ENCODE results near the gene ANKRD27. TPM values are rescaled to one million over a fixed set of nuclear protein-coding genes. Genes with fewer than 3 reads are reported as not detected.

ANKRD27 gene
- total RNA-seq, 1 experiment from 2014 or later = 48.1 TPM

DNA sequence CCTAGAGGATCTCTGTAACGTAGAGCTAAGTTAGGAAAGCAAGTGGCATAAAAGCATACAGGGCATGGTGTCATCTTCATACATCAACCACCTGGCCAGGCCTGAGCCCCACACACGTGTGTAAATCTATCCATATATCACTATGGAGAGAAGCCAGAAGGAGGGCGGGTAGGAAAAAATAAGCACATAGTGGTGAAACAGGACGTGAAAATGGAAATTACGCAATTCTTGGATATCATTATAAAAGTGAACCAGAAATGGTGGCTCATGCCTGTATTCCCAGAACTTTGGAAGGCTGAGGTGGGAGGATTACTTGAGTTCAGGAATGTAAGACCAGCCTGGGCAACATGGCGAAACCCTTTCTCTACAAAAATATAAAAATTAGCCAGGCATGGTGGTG is 50.6 kb downstream of the ANKRD27 start:
- H4K20me1 ChIP-seq (ENCODE audit: insufficient read depth, low read depth, low read length) = no peaks in the 10 kb centered on the region
- peaks cover 5% of the 10 kb centered on the region; the same call in 1 of the 2 replicates for H3K36me3 ChIP-seq (ENCODE audit: insufficient read depth, low read length)
- no peaks in the 10 kb centered on the region for H3K27me3 ChIP-seq (ENCODE audit: low read length)
- no peaks in the 10 kb centered on the region for H3K79me2 ChIP-seq (ENCODE audit: low read length)
- H3K4me2 ChIP-seq (ENCODE audit: low read depth, low read length, poor library complexity, severe bottlenecking) = no peak overlapping the region
- no peak overlapping the region for H3K4me3 ChIP-seq (ENCODE audit: low read length)
- H3K9me2 ChIP-seq (replicated peaks; ENCODE audit: insufficient read depth, low read length) = no peaks in the 10 kb centered on the region
- no peaks in the 10 kb centered on the region for H3K4me1 ChIP-seq (ENCODE audit: low read length)
- no peak overlapping the region for H2AFZ ChIP-seq (ENCODE audit: low read length)
- no peak overlapping the region for H3K27ac ChIP-seq (ENCODE audit: low read length)
- H3K9me3 ChIP-seq (ENCODE audit: low read length) = no peaks in the 10 kb centered on the region
- no peak overlapping the region for H3K9ac ChIP-seq (ENCODE audit: low read length)
- no peak for DNase-seq

DNA sequence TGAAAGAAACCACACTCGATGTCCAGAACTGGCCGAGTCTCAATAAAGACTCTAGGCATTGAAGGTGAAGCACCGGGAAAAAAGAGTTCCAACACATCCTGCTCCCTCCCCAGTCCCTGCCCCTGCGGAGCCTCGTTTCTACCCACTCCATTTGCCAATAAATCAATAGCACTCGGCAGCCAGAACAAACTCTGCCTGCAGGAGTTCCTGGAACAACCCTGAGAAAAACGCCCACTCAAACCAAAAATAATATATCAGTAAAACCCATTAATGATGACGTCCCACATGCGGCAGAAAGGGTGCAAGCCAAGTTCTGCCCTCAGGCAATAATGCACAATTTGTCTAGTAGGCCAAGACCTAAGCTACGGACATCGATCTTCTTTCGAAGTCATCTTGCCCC is 53.0 kb downstream of the ANKRD27 start:
- Histone ChIP-seq H3K9me2 (replicated peaks; ENCODE audit: insufficient read depth, low read length) (no peaks in the 10 kb centered on the region), H3K4me1 (ENCODE audit: low read length) (no peaks in the 10 kb centered on the region), H3K36me3 (ENCODE audit: insufficient read depth, low read length) (peaks cover 5% of the 10 kb centered on the region; the same call in 1 of the 2 replicates), H2AFZ (ENCODE audit: low read length) (no peak overlapping the region), H3K4me2 (ENCODE audit: low read depth, low read length, poor library complexity, severe bottlenecking) (no peak overlapping the region), H4K20me1 (ENCODE audit: insufficient read depth, low read depth, low read length) (no peaks in the 10 kb centered on the region), H3K27ac (ENCODE audit: low read length) (no peak overlapping the region), H3K4me3 (ENCODE audit: low read length) (no peak overlapping the region), H3K9ac (ENCODE audit: low read length) (no peak overlapping the region), H3K79me2 (ENCODE audit: low read length) (no peaks in the 10 kb centered on the region), H3K9me3 (ENCODE audit: low read length) (no peaks in the 10 kb centered on the region), H3K27me3 (ENCODE audit: low read length) (no peaks in the 10 kb centered on the region)
- DNase-seq = no peak

DNA sequence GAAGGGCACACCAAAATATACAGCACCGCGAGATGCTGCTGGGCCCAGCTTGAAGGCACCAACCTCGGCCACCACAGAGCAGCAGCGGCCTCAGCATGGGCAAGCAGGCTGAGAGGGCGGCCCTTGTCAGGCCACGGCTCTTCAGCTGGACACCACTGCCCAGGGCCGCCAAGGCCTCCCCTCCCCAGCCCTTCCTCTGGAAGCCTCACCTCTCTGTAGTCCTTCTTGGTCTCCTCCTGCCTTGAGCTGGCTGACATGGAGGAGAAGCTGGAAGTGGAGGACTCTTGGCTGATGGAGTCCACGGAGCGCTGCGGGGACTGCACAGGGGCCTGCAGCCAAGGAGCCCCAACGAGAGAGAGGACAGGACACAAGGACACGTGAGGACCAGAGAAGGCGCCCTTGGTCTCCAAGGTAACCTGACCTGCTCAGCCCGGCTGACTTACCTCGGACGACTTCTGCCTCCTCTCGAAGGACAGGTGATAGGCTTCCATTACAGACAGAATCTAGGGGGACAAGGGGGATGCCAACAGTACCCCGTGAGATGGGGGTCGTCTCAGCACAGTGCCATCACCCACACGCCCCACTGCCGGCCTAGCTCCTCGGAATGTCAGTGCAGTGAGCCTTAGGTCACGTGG is 55.8 kb downstream of the ANKRD27 start:
- Histone ChIP-seq H2AFZ (ENCODE audit: low read length) (no peak overlapping the region), H3K79me2 (ENCODE audit: low read length) (no peaks in the 10 kb centered on the region), H3K4me3 (ENCODE audit: low read length) (no peak overlapping the region), H3K9me2 (replicated peaks; ENCODE audit: insufficient read depth, low read length) (no peaks in the 10 kb centered on the region), H3K36me3 (ENCODE audit: insufficient read depth, low read length) (peaks cover 13% of the 10 kb centered on the region), H3K9ac (ENCODE audit: low read length) (no peak overlapping the region), H3K4me1 (ENCODE audit: low read length) (no peaks in the 10 kb centered on the region), H3K27me3 (ENCODE audit: low read length) (no peaks in the 10 kb centered on the region), H3K27ac (ENCODE audit: low read length) (no peak overlapping the region), H4K20me1 (ENCODE audit: insufficient read depth, low read depth, low read length) (no peaks in the 10 kb centered on the region), H3K4me2 (ENCODE audit: low read depth, low read length, poor library complexity, severe bottlenecking) (no peak overlapping the region), H3K9me3 (ENCODE audit: low read length) (no peaks in the 10 kb centered on the region)
- no peak for DNase-seq

DNA sequence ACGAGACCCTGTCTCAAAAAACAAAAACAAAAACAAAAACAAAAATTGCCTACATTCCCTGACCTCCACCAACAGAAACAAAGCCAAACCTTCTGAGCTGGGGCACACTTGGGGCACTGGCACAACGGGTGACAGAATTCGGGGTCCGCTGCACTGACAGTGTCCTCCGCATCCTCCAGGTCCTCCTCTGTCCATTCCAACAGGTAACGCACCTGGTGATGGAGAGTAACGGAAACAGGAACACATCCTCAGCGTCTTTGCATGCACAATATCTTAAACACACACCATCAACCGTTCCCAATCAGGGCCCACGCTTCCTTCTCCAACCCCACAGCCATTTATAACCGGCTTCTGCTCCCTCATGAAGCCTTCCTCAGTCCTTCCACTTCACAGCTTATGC is 59.4 kb downstream of the ANKRD27 start:
- no peak overlapping the region for H3K4me2 ChIP-seq (ENCODE audit: low read depth, low read length, poor library complexity, severe bottlenecking)
- no peaks in the 10 kb centered on the region for H3K4me1 ChIP-seq (ENCODE audit: low read length)
- no peaks in the 10 kb centered on the region for H3K9me2 ChIP-seq (replicated peaks; ENCODE audit: insufficient read depth, low read length)
- no peak overlapping the region for H3K9ac ChIP-seq (ENCODE audit: low read length)
- no peaks in the 10 kb centered on the region for H3K27me3 ChIP-seq (ENCODE audit: low read length)
- H3K4me3 ChIP-seq (ENCODE audit: low read length) = no peak overlapping the region
- peaks cover 16% of the 10 kb centered on the region for H3K36me3 ChIP-seq (ENCODE audit: insufficient read depth, low read length)
- H4K20me1 ChIP-seq (ENCODE audit: insufficient read depth, low read depth, low read length) = no peaks in the 10 kb centered on the region
- H3K79me2 ChIP-seq (ENCODE audit: low read length) = no peaks in the 10 kb centered on the region
- H3K27ac ChIP-seq (ENCODE audit: low read length) = no peak overlapping the region
- no peak overlapping the region for H2AFZ ChIP-seq (ENCODE audit: low read length)
- DNase-seq = no peak
- H3K9me3 ChIP-seq (ENCODE audit: low read length) = no peaks in the 10 kb centered on the region

DNA sequence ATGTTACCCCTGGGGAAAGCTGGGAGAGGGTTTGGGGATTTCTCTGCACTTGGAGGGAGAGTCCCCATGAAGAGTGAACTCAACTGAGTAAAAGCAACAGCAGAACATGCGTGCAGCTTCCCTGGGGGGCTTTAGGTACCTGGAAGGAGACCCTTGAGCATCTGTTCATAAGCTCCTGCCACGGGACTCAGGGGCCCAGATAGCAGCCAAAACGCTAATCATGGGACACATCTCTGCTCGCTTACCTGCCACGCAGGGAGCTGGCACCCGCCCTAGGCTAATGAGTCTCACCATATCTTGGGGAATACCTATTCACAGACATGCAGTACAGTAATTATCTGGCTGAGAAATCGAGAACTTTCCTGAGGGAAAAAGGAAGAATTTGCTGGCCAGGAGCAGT is 60.1 kb downstream of the ANKRD27 start:
- no peak overlapping the region for H3K4me2 ChIP-seq (ENCODE audit: low read depth, low read length, poor library complexity, severe bottlenecking)
- H3K9me3 ChIP-seq (ENCODE audit: low read length) = no peaks in the 10 kb centered on the region
- H4K20me1 ChIP-seq (ENCODE audit: insufficient read depth, low read depth, low read length) = no peaks in the 10 kb centered on the region
- no peaks in the 10 kb centered on the region for H3K27me3 ChIP-seq (ENCODE audit: low read length)
- no peaks in the 10 kb centered on the region for H3K9me2 ChIP-seq (replicated peaks; ENCODE audit: insufficient read depth, low read length)
- H3K36me3 ChIP-seq (ENCODE audit: insufficient read depth, low read length) = peaks cover 16% of the 10 kb centered on the region
- H3K4me3 ChIP-seq (ENCODE audit: low read length) = no peak overlapping the region
- DNase-seq = no peak
- H3K79me2 ChIP-seq (ENCODE audit: low read length) = no peaks in the 10 kb centered on the region
- no peak overlapping the region for H2AFZ ChIP-seq (ENCODE audit: low read length)
- H3K27ac ChIP-seq (ENCODE audit: low read length) = no peak overlapping the region
- no peaks in the 10 kb centered on the region for H3K4me1 ChIP-seq (ENCODE audit: low read length)
- no peak overlapping the region for H3K9ac ChIP-seq (ENCODE audit: low read length)

DNA sequence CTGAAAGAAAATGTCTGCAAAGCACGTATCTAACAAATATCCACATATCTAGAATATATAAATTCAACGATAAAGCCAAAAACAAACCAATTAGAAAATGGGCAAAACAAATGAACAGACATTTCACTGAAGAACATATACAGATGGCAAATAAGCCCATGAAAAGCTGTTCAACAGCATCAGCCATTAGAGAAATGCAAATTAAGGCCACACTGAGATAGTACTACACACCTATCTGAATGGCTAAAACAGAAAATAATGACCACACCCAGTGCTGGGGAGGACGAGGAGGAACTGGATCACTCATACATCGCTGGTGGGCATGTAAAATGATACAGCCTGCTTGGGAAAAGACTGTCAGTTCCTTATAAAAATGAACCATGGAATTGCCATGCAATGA is 62.0 kb downstream of the ANKRD27 start:
- no peaks in the 10 kb centered on the region for H3K79me2 ChIP-seq (ENCODE audit: low read length)
- no peaks in the 10 kb centered on the region for H3K9me2 ChIP-seq (replicated peaks; ENCODE audit: insufficient read depth, low read length)
- no peak overlapping the region for H3K9ac ChIP-seq (ENCODE audit: low read length)
- peaks cover 16% of the 10 kb centered on the region for H3K36me3 ChIP-seq (ENCODE audit: insufficient read depth, low read length)
- H3K9me3 ChIP-seq (ENCODE audit: low read length) = no peaks in the 10 kb centered on the region
- no peak for DNase-seq
- H3K27ac ChIP-seq (ENCODE audit: low read length) = no peak overlapping the region
- H3K4me2 ChIP-seq (ENCODE audit: low read depth, low read length, poor library complexity, severe bottlenecking) = no peak overlapping the region
- no peak overlapping the region for H2AFZ ChIP-seq (ENCODE audit: low read length)
- H3K4me1 ChIP-seq (ENCODE audit: low read length) = no peaks in the 10 kb centered on the region
- no peaks in the 10 kb centered on the region for H3K27me3 ChIP-seq (ENCODE audit: low read length)
- no peak overlapping the region for H3K4me3 ChIP-seq (ENCODE audit: low read length)
- H4K20me1 ChIP-seq (ENCODE audit: insufficient read depth, low read depth, low read length) = no peaks in the 10 kb centered on the region

DNA sequence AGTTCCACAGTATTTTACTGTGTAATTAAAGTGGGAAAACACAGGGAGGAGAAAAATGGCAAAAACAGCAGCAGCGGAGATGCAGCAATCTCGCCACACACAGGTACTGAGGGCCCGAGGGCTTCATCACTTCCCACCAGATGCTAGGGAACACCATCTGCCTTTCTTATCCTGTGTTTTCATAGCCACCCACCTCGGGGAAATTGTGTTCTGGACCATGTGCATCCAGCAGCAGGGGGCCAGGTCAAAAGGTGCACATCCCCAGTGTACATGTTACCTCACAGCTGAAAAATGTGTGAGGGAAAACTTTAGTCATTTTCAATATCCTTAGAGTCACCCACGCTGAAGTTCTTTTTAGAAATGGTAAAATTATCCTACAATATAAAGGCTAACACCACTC is 63.8 kb downstream of the ANKRD27 start:
- no peaks in the 10 kb centered on the region for H3K79me2 ChIP-seq (ENCODE audit: low read length)
- H3K27me3 ChIP-seq (ENCODE audit: low read length) = no peaks in the 10 kb centered on the region
- no peaks in the 10 kb centered on the region for H3K9me2 ChIP-seq (replicated peaks; ENCODE audit: insufficient read depth, low read length)
- H3K4me3 ChIP-seq (ENCODE audit: low read length) = no peak overlapping the region
- H3K36me3 ChIP-seq (ENCODE audit: insufficient read depth, low read length) = peaks cover 16% of the 10 kb centered on the region
- no peak overlapping the region for H2AFZ ChIP-seq (ENCODE audit: low read length)
- H3K9ac ChIP-seq (ENCODE audit: low read length) = no peak overlapping the region
- no peaks in the 10 kb centered on the region for H3K4me1 ChIP-seq (ENCODE audit: low read length)
- H3K4me2 ChIP-seq (ENCODE audit: low read depth, low read length, poor library complexity, severe bottlenecking) = no peak overlapping the region
- no peak overlapping the region for H3K27ac ChIP-seq (ENCODE audit: low read length)
- no peaks in the 10 kb centered on the region for H3K9me3 ChIP-seq (ENCODE audit: low read length)
- DNase-seq = no peak
- no peaks in the 10 kb centered on the region for H4K20me1 ChIP-seq (ENCODE audit: insufficient read depth, low read depth, low read length)

DNA sequence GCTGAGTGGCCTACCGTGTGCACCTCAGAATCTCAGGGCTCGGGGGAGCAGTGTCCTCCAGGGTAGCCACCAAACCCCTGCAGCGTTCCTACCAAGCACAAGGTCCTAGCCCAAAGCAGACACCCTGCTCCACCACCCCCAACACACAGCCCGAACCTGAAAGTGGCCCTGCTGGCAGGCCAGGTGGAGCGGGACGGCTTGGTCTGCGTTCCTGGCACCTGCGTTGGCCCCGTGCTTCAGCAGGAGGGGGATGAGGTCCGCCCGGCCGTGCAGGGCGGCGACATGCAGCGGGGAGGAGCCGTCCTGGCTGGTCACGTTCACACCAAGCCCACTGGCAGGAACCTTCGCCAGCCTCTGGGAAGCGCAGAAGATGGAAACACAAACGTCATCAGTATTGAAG is 67.5 kb downstream of the ANKRD27 start:
- no peaks in the 10 kb centered on the region for H3K79me2 ChIP-seq (ENCODE audit: low read length)
- no peak for DNase-seq
- no peak overlapping the region for H3K27ac ChIP-seq (ENCODE audit: low read length)
- H3K4me3 ChIP-seq (ENCODE audit: low read length) = no peak overlapping the region
- H3K36me3 ChIP-seq (ENCODE audit: insufficient read depth, low read length) = peaks cover 7% of the 10 kb centered on the region
- no peak overlapping the region for H2AFZ ChIP-seq (ENCODE audit: low read length)
- no peaks in the 10 kb centered on the region for H3K4me1 ChIP-seq (ENCODE audit: low read length)
- no peaks in the 10 kb centered on the region for H3K9me3 ChIP-seq (ENCODE audit: low read length)
- no peaks in the 10 kb centered on the region for H4K20me1 ChIP-seq (ENCODE audit: insufficient read depth, low read depth, low read length)
- H3K4me2 ChIP-seq (ENCODE audit: low read depth, low read length, poor library complexity, severe bottlenecking) = no peak overlapping the region
- no peaks in the 10 kb centered on the region for H3K27me3 ChIP-seq (ENCODE audit: low read length)
- H3K9ac ChIP-seq (ENCODE audit: low read length) = no peak overlapping the region
- H3K9me2 ChIP-seq (replicated peaks; ENCODE audit: insufficient read depth, low read length) = no peaks in the 10 kb centered on the region

DNA sequence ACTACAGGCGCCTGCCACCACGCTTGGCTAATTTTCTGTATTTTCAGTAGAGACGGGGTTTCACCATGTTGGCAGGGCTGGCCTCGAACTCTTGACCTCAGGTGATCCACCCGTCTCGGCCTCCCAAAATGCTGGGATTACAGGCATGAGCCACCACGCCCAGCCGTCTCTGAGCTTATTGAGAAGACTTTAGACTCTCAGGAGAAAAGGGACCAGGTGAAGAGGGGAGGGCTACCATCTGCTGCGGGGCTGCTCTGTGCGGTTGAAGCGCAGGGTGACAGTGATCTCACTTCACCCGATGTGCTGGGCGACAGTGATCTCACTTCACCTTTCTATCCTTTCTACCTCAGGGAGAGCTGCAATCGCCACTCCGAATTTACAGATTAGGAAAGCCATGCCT is 68.7 kb downstream of the ANKRD27 start:
- Histone ChIP-seq H3K9me3 (ENCODE audit: low read length) (no peaks in the 10 kb centered on the region), H2AFZ (ENCODE audit: low read length) (no peak overlapping the region), H3K27me3 (ENCODE audit: low read length) (no peaks in the 10 kb centered on the region), H3K9me2 (replicated peaks; ENCODE audit: insufficient read depth, low read length) (no peaks in the 10 kb centered on the region), H3K36me3 (ENCODE audit: insufficient read depth, low read length) (peaks cover 7% of the 10 kb centered on the region), H4K20me1 (ENCODE audit: insufficient read depth, low read depth, low read length) (no peaks in the 10 kb centered on the region), H3K79me2 (ENCODE audit: low read length) (no peaks in the 10 kb centered on the region), H3K9ac (ENCODE audit: low read length) (no peak overlapping the region), H3K4me1 (ENCODE audit: low read length) (no peaks in the 10 kb centered on the region), H3K4me3 (ENCODE audit: low read length) (no peak overlapping the region), H3K27ac (ENCODE audit: low read length) (no peak overlapping the region), H3K4me2 (ENCODE audit: low read depth, low read length, poor library complexity, severe bottlenecking) (no peak overlapping the region)
- DNase-seq = no peak

All from Karpas-422 (cell line).